HG02623 (cell line): Measurements from ENCODE around the gene ACKR3.
A peak's percentile ranks its signal among the peaks of the same experiment; 100 is the strongest.

ENCODE experiments used
- ATAC-seq: cut with Tn5 transposase; IDR thresholded peaks from one replicate; pipeline ENCODE4 v1.9.1; 2021; ENCODE audit warnings: moderate library complexity; ENCODE audit not compliant: unreplicated experiment

Gene ACKR3

GRCh38 chr2:236568068-236568921, 1.3 kb upstream of the ACKR3 start:
- ATAC-seq = peak; percentile 36

GRCh38 chr2:236568922-236569572, 578 bp upstream of the ACKR3 start:
- ATAC-seq = no peak

GRCh38 chr2:236570081-236570868, 650 bp downstream of the ACKR3 start:
- no peak for ATAC-seq

DNA sequence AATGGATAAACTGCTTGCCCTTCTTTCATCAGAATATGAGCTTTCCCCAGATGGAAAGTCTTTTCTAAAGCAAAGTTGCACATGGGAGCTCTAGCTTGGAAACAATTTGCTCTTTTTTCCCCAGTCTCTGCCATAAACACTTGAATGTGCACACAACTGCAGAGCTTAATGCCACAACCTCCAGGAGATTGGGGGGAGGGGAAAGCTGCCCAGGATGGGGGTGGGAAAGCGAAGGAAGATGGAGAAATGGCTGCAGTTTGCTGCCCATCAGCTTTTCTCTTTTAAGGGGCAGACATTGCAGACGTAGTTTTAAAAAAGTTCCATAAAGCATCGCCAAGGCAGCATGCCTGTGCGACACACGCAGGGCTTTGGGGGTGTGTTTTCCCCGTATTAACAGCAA, 1.5 kb downstream of the ACKR3 start:
- ATAC-seq = no peak

- ATAC-seq = no peak
Measured at GRCh38 chr2:236572482-236572881, 2.9 kb downstream of the ACKR3 start.

DNA sequence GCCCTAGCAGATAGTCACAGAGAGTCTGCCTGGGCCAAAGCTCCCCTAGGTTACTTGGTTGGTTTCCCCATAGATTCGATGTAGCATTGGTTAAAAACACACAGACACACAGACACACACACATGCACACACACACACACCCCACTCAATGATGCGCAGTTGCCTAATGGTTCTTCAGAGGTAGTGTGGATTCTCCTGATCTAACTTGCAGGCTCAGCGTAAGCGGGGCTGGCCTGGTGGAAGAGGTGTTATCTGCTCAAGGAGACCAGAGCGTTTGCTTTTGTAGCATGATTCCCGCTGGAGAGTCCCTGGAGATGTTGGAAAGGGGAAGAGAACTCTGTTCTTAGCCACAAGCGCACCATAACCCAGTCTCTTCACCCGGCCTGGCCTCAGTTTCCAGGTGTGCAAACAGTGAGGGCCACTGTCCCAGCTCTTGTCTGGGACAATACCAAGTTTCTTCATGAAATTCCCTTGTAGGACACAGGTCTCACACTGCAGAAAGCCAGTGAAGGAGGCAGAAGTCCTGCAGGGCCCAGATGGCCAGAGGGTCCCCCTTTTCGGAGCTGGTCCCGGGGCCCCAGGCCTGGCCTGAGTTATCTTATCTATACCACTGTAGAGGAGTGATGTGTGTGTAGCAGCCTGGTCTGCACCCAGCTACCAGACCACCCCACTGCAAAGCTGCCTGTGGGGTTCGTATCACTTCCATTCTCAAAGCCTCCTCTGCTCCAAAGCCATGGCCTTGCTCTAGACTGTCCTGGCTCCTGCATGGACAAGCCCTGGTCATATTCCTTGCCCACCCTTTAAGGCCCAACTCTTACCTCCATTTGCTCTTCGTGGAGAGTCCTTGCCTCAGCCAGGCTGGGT, 3.7 kb downstream of the ACKR3 start:
- ATAC-seq = no peak

- ATAC-seq = no peak
Measured at GRCh38 chr2:236574000-236574399, 4.4 kb downstream of the ACKR3 start.

DNA sequence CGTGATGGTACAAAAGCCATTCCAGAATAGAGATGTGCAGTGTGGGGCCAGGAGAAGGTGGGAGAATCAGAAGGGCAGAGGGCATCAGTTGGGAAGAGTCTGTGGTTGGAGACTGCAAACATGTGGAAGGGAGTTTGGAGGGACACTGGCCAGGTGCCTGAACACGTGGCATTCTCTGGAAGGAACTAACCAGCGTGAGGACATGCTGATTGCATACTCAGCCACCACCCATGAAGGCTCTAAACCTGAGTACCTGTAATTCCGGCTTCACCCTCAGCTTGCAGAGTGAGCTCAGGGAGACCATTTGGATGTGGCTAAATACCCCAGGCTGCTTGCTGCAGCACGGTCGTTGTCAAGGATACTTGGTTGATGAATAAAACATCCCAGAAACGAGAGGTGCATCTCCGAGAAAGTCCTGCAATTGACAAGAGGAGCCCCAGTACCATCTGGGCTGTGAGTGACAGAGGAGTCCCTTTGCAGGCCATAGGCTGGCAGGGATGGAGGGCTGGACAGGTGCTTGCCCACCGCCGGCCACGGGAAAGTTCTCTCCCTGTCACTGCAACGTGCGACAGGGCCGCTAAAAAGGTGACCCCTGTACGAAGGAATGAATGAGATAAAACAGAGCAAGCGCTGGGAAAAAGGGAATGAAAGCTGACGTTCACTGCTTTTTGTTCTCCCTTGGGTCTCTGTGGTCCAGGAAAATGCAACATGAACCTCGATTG, 5.0 kb downstream of the ACKR3 start:
- ATAC-seq = no peak

- ATAC-seq = no peak
Measured at GRCh38 chr2:236575510-236575909, 5.9 kb downstream of the ACKR3 start.

DNA sequence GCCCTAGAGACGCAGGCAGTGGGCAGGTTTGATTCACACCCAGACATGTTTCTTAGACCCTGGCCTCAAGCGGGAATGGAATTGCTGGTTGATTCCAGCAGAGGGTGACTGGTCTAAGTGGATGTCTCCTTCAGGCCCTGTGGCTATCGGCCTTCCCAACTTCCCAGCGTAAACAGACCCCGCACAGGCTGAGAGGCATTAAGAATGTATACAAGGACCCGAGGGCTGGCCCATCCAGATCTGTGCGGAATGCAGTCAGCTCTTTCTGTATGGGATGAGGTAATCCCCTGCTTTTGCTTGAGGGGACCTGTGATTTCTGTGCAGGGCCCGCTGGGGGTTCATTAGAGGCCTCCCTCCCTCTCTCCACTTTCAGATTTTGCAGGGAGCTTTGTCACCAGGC, 6.5 kb downstream of the ACKR3 start:
- ATAC-seq = no peak

GRCh38 chr2:236576953-236577352, 7.3 kb downstream of the ACKR3 start:
- ATAC-seq = no peak

DNA sequence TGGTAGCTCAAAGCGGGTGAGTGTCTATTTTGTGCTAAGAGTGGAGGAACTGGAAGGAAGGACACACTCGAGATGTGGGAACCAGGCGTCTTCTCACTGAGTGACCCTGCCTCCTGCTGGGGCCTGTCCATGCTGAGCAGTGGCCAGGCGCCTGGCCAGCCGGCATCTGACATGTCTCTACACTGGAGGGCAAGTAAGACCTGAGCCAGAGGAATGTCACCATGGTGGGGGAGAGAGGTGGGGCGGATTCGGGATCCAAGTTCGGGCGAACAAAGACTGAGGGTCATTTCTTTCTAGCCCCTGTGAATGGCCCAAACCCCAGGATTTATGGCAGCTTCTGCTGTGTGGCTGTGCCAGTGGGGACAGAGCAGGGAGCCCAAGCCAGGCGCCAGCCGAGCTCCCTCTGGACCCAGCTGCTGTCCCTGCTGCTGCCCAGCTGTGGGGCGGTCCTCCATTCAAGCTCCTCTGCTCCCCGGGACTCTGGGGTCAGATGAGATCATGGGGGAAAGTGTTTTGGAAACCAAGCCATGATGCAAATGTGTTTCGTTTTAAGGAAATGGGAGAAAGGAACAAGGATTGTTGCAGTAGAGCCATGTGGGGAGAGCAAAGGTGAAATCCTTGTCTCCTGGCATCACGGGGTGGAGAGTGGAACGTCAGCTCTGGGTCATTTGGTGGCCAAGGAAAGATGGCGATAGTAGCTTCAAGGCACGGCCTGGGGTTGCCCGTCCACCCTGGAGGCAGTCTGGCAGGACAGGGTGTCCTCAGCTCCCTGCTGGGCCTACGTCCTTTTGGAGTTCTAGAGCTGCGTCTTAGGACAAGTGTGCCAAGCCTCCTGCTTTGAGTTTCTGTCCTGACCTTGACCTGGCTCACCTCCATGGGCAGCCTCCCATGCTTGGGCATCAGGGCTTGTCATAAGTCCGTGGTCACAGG, 8.1 kb downstream of the ACKR3 start:
- ATAC-seq = no peak

GRCh38 chr2:236578411-236578846, 8.8 kb downstream of the ACKR3 start:
- ATAC-seq = no peak

GRCh38 chr2:236579048-236579745, 9.6 kb downstream of the ACKR3 start:
- no peak for ATAC-seq

- no peak for ATAC-seq
Measured at GRCh38 chr2:236579746-236580315, 10.2 kb downstream of the ACKR3 start.

DNA sequence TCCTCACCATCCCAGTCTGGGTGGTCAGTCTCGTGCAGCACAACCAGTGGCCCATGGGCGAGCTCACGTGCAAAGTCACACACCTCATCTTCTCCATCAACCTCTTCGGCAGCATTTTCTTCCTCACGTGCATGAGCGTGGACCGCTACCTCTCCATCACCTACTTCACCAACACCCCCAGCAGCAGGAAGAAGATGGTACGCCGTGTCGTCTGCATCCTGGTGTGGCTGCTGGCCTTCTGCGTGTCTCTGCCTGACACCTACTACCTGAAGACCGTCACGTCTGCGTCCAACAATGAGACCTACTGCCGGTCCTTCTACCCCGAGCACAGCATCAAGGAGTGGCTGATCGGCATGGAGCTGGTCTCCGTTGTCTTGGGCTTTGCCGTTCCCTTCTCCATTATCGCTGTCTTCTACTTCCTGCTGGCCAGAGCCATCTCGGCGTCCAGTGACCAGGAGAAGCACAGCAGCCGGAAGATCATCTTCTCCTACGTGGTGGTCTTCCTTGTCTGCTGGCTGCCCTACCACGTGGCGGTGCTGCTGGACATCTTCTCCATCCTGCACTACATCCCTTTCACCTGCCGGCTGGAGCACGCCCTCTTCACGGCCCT, 11.2 kb downstream of the ACKR3 start:
- no peak for ATAC-seq

DNA sequence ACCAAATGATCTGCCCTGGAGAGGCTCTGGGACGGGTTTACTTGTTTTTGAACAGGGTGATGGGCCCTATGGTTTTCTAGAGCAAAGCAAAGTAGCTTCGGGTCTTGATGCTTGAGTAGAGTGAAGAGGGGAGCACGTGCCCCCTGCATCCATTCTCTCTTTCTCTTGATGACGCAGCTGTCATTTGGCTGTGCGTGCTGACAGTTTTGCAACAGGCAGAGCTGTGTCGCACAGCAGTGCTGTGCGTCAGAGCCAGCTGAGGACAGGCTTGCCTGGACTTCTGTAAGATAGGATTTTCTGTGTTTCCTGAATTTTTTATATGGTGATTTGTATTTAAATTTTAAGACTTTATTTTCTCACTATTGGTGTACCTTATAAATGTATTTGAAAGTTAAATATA, 11.9 kb downstream of the ACKR3 start:
- ATAC-seq = no peak

DNA sequence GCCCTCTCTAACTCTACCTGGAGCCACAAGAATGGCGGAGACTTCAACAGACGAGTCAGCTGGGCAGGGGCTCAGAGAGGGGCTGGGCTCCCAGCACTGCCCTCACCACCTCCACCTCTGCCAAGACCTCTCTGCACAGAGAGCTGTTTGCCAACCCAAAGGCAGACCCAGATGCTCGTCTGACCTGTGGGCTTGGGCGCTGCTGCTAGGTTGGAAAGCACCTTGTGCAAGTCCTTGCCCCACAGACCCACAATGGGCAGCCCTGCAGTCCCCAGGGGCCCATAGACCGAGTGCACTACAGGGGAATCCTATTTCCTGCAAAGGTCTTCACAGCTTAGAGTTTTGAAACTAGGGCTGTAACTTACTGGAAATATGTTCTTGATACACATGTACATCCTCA, 13.3 kb downstream of the ACKR3 start:
- no peak for ATAC-seq
